ENCODE data around the gene ZNF319.
"Not testable (repeated sequence)": the region's sequence is repeated elsewhere in the genome, so short reads cannot be mapped to it uniquely, and the experiment has no call there.

ZNF319 gene

DNA sequence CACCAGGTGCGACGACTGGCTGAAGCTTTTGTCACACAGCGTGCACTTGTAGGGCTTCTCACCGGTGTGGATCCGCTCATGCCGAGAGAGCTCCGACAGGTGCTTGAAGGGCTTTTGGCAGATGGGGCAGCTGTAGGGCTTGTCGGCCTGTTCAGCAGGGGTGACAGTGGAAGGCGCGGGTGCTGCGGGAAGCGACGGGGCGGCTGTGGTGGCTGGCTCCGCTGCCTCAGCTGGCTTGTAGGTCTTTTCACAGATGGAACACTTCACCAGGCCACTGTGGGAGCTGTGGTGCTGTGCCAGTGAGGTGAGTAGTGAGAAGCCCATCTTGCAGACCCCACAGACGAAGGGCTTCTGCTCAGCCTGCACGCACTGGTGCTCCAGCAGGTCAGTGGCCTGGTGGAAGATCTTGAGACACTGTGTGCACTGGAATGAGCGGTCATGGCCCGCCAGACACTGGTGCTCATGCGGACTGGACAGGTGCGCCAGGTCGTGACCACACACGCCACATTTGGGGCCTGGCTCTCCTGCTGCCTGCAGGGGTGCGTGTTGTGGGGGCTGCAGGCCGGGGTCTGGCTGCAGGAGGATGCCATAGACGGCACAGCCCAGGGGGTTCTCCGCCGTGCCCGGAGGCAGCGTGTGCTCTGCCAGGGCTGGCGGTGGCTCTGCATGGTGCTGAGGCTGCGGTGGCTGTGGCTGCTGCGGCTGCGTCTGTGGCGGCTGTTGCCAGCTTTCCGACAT lies 2.8 kb downstream of the ZNF319 start:
- no peak for DNase-seq (ENCODE audit: low read depth, low spot score)

DNA sequence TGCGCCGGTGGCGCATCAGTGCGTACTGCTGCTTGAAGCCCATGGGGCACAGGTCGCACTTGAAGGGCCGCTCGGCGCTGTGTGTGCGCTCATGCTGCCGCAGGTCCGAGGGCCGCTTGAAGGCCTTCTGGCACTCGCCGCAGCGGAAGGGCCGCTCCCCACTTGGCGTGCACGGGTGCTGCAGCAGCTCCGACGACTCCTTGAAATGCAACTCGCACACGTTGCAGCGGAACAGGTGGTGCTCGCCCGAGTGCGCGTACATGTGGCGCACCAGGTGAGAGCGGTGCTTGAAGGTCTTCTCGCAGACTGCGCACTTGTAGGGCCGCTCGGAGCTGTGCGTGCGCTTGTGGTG lies 3.3 kb downstream of the ZNF319 start:
- no peak for DNase-seq (ENCODE audit: low read depth, low spot score)

DNA sequence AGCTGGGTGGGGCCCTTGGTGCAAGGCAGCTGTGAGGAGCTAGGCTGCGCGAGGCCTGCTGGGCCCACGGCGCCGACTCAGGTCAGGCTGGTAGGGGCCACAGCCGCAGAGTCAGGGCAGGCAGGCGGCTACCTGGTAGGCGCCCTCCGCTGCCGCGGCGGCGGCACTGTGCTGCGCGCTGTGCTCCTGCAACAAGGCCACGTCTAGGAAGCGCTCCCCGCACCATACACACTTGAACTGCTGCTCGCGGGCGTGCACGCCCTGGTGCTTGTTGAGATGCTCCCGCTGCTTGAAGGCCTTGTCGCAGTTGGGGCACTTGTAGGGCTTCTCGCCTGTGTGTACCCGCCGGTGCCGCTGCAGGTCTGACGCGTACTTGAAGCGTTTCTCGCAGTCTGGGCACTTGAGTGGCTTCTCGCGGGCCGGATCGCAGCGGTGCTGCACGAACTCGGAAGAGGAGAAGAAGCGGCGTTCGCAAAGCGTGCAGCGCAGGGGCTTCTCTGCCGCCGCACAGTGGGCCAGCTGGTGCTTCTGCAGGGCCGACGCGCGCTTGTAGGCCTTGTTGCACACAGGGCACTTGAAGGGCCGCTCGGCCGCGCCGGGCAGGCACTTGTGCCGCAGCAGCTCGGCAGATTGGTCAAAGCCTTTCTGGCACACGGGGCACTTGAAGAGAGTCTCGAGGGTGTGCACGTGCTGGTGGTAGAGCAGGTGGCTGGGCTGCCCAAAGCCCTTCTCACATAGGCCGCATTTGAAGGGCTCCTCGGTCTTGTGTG lies 3.9 kb downstream of the ZNF319 start:
- no peak for DNase-seq (ENCODE audit: low read depth, low spot score)

DNA sequence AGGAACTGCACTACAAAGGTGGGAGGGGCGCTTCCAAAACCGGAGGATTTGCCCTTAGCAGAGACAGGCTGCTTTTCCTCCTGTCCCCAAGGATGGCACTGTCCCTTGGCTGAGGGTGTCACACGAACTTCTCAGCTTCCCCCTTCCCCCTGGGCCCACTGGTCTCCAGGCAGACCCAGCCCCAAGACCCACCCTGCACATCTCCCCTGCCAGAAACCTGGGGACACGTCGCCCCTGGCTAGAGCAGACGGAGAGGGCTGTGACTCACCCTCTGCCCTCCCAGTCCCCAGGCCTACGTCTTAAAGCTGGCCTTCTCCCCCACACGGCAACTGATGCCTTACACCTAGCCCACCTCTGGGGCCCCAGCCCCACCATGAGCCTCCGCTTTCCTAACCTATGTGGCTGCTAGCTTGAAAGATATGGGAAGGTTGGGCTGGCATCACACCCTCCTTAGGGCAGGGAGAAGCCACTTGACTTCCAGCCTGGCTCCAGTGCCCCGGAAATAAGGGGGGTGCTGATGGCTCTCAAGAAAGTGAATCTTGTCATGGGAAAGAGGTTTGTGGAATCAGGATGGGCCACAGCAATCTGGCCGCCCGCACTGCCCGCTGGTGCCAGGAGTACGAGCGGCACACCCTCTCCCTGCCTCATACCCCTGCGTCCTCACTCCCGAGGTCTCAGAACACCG lies 4.6 kb downstream of the ZNF319 start:
- DNase-seq (ENCODE audit: low read depth, low spot score): no peak

GRCh38 chr16:57994778-57995177 lies 5.7 kb downstream of the ZNF319 start:
- DNase-seq (ENCODE audit: low read depth, low spot score): no peak

- DNase-seq (ENCODE audit: low read depth, low spot score): no peak
Measured at GRCh38 chr16:57994361-57994760, 6.1 kb downstream of the ZNF319 start.

DNA sequence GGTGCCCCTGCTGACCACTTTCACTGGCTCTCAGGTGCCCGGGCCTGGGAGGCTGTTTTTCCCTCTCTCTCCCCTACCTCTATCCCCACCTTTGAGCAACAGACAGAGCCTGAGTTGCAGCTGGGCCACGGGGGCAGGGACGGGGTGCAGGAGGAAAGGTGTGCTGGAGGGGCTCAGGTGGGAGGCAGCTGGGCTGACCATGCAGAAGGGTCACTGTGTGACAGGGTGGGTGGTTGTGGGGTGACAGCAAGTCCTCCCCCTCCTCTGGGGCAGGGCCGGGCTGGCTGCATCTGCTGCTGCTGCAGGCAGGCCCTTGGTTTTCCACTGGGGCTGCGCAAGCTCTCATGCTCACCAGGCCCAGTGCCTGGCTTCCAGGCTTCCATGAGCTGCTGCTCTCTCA lies 6.6 kb downstream of the ZNF319 start:
- no peak for DNase-seq (ENCODE audit: low read depth, low spot score)

- DNase-seq (ENCODE audit: low read depth, low spot score): no peak
Measured at GRCh38 chr16:57993438-57993837, 7.0 kb downstream of the ZNF319 start.

GRCh38 chr16:57992084-57992483 lies 8.4 kb downstream of the ZNF319 start:
- no peak for DNase-seq (ENCODE audit: low read depth, low spot score)

GRCh38 chr16:57991551-57992059 lies 8.9 kb downstream of the ZNF319 start:
- DNase-seq (ENCODE audit: low read depth, low spot score): no peak

GRCh38 chr16:57988929-57989328 lies 11.5 kb downstream of the ZNF319 start:
- no peak for DNase-seq (ENCODE audit: low read depth, low spot score)

- no peak for DNase-seq (ENCODE audit: low read depth, low spot score)
Measured at GRCh38 chr16:57987441-57988177, 12.9 kb downstream of the ZNF319 start.

- DNase-seq (ENCODE audit: low read depth, low spot score): no peak
Measured at GRCh38 chr16:57986196-57986595, 14.3 kb downstream of the ZNF319 start.

DNA sequence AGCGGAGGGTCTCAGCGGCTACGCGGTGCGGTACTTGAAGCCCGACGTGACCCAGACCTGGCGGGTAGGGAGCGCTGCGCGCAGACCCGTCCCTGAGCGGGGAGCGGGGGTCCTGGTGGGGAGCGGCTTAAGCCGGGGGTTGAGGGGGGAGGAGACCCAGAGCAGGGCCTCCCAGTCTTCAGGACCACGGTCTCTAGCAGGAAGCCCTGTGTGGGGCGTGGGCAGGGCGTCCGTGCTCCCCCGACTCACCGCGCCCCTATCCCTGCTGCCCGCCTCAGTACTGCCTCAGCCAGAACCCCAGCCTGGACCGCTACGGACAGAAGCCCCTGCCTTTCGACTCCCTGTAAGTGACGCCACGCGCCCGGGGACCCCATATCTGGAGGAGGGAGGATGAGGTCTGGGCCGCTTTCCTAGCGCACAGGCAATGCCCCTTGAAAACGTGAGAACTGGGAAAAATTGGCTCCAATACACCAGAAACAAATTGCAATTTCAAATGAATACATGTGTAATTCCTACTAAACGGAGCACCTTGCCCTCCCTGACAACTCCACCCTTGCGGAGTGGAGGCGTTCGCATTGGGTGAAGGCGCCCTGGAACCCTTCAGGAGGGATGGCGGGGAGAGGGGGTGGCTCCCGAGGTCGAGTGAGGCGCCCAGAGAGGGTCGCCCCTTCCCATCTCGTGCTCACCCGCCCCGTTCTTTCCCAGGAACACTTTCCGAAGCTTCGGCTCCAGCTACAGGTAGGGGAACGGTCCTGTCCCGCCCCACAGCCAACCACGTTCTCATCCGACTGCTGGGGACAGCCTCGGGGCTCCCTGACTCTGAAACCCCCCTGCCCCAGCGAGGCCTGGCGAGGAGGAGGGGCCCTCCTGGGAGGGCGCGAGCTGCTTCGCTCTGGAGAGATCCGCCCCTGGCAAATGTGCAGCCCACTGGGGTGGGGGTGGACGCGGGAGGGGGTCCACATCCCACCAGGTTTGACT lies 15.0 kb downstream of the ZNF319 start:
- DNase-seq (ENCODE audit: low read depth, low spot score): no peak

GRCh38 chr16:57984443-57985203 lies 15.8 kb downstream of the ZNF319 start:
- DNase-seq (ENCODE audit: low read depth, low spot score): peak; percentile 87

DNA sequence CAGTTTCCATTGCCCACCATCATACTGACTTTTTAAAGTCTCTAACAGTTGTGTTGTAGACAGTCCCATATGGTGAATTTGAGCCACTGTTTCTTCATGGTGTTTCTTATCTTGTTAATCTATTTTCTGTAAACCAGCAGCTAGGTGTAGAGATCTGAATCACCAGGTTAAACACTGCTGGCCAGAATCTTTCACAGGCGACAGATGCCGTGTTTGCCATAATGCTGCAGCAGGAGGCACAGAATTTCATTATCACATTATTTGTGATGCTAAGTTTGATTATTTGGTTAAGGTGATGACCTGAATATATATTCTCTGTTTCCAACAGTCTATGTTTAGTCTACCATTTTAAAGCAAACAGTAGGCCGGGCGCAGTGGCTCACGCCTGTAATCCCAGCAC lies 18.1 kb downstream of the ZNF319 start:
- DNase-seq (ENCODE audit: low read depth, low spot score): no peak

DNA sequence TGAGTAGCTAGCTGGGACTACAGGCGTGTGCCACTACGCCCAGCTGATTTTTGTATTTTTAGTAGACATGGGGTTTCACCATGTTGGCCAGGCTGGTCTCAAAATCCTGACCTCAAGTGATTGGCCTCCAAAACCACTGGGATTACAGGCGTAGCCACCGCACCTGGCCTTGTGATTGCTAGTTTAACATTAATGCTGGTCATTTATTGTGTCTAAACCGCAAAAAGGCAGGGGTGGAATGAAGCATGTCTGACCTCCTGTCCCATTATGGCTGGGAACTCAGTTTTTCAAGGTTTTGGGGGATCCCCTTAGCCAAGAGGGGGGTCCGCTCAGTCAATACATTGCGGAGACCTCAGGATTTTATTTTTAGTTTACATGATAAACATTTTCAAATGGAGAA lies 18.8 kb downstream of the ZNF319 start:
- DNase-seq (ENCODE audit: low read depth, low spot score): no peak

DNA sequence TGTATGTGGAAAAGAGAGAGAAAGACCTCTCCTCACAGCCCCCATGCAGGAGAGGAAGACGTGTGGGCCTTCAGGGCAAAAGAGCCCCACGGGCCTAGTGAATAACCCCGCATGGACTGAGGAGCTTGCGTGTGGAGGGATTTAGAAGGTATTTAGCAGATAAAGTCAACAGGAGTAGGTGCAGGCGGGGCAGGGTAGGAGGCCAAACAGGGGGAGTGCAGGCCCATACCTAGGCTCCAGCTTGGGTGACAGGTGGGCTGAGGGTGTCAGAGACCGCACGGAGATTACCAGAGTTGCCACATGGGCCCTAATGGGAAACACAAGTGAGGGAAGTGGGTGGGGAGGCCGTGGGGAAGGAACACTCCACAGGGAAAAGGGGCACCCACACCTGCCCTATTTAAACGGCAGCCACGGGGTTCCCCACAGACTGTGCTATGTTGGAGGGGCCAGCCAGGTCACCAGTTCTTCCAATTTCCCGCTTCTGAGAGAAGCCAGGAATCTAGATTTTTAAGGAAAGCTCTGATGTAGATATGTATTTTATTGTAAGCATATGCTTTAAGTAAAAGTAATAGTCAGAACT lies 21.4 kb downstream of the ZNF319 start:
- no peak for DNase-seq (ENCODE audit: low read depth, low spot score)

GRCh38 chr16:57978070-57978465 lies 22.4 kb downstream of the ZNF319 start:
- not testable (repeated sequence) for DNase-seq (ENCODE audit: low read depth, low spot score)

All from activated naive CD8-positive, alpha-beta T cell treated with anti-CD3 and anti-CD28 coated beads, Interleukin-2, amount 50 U/mL, for 16 hours (primary cell).